Ascending aorta (tissue), 2 donors: ENCODE results near the gene GPC6. TPM values are rescaled to one million over a fixed set of nuclear protein-coding genes. Genes with fewer than 3 reads are reported as not detected.

ENCODE experiments used
- DNase-seq, 2 donors: peaks; one replicate each; pipeline ENCODE4 v3.0.0-alpha.2; 2019; ENCODE audit warnings: low spot score in 2 of 2
- H3K27ac ChIP-seq, 2 donors: fragments of 200-600 bp; sonication (generic); one replicate each; pipeline ENCODE4 v1.5.1; 2016 to 2017; ENCODE audit warnings: mild to moderate bottlenecking in 1 of 2
- H3K27me3 ChIP-seq: fragments of 200-600 bp; sonication (generic); one replicate; pipeline ENCODE4 v1.5.1; 2017
- H3K36me3 ChIP-seq, 2 donors: fragments of 200-600 bp; sonication (generic); one replicate each; pipeline ENCODE4 v1.5.1; 2016
- H3K4me1 ChIP-seq, 2 donors: fragments of 200-600 bp; sonication (generic); one replicate each; pipeline ENCODE4 v1.5.1; 2016 to 2017; ENCODE audit warnings: mild to moderate bottlenecking in 1 of 2
- H3K4me3 ChIP-seq, 2 donors: fragments of 200-600 bp; sonication (generic); one replicate each; pipeline ENCODE4 v1.5.1; 2016 to 2017; ENCODE audit warnings: mild to moderate bottlenecking in 1 of 2
- H3K9me3 ChIP-seq, 2 donors: fragments of 200-600 bp; sonication (generic); one replicate each; pipeline ENCODE4 v1.5.1; 2016
- intact Hi-C: fragments of 100-400 bp; cut with DNase I; formaldehyde crosslinking; loops from one replicate; pipeline ENCODE4 v1.15.1; 2023
- total RNA-seq: library from RNA; depleted of rRNA; stranded (reverse); fragments of >200 nt; gene quantifications from one replicate; pipeline ENCODE4 v1.1.0, GENCODE V29; 2016
- TF ChIP-seq, protein P1 (sequence below), 3 experiments: fragments of 200-600 bp in 2 of 3; fragments of 450-650 bp in 1 of 3; sonication (generic) in 2 of 3; IDR thresholded peaks; one replicate each; pipeline ENCODE4 v1.5.1; 2016 to 2019; ENCODE audit warnings: antibody characterized with exemption in 3 of 3, mild to moderate bottlenecking in 1 of 3, moderate library complexity in 1 of 3

GPC6 gene
- total RNA-seq, 1 donor from 2014 or later = 23.2 TPM

DNA sequence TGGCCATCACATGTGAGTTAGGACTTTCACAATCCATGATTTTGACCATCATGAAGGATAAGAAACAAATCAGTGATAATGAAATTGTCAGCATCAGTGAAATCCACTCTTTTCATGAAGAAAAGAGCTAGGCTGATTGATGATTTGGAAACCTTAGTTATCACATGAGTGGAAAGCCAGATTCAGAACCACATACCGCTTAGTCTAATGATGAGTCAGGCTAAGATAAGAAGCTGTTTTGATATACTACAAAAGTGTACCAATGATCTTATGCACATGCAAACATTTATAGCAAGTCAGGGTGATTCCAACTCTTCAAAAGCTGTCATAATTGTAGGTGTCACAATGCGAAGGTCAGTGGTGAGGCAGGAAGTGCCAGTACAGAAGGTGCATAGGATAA lies 519.3 kb downstream of the GPC6 start:
- Histone ChIP-seq H3K4me3 (no peak overlapping the region), H3K9me3 (no peaks in the 10 kb centered on the region), H3K27ac (no peak overlapping the region), H3K36me3 (no peaks in the 10 kb centered on the region), H3K4me1 (no peaks in the 10 kb centered on the region), H3K27me3 (no peaks in the 10 kb centered on the region)
- TF ChIP-seq, protein P1, sequence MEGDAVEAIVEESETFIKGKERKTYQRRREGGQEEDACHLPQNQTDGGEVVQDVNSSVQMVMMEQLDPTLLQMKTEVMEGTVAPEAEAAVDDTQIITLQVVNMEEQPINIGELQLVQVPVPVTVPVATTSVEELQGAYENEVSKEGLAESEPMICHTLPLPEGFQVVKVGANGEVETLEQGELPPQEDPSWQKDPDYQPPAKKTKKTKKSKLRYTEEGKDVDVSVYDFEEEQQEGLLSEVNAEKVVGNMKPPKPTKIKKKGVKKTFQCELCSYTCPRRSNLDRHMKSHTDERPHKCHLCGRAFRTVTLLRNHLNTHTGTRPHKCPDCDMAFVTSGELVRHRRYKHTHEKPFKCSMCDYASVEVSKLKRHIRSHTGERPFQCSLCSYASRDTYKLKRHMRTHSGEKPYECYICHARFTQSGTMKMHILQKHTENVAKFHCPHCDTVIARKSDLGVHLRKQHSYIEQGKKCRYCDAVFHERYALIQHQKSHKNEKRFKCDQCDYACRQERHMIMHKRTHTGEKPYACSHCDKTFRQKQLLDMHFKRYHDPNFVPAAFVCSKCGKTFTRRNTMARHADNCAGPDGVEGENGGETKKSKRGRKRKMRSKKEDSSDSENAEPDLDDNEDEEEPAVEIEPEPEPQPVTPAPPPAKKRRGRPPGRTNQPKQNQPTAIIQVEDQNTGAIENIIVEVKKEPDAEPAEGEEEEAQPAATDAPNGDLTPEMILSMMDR (IDR thresholded peaks at IDR 0.05) = no peak
- intact Hi-C loops = no loop called here
- DNase-seq = no peak

DNA sequence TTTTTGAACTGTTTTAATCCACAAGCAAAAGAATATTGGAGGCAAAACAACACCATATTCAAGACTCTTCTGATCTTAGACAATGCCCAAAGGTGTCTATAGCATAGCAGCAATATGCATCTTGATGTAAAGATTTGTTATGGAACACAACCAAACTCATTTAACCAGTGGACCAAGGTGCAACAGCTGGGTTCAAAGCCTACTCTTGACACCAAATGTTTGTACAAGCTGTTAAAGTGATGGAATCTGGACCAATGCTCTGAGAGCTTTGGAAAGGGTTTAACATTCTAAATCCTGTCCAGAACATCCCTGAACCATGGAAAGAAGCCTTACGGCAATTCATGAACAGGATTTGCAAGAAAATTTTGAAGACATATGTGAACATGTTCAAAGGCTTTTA lies 520.0 kb downstream of the GPC6 start:
- intact Hi-C loops = no loop called here

DNA sequence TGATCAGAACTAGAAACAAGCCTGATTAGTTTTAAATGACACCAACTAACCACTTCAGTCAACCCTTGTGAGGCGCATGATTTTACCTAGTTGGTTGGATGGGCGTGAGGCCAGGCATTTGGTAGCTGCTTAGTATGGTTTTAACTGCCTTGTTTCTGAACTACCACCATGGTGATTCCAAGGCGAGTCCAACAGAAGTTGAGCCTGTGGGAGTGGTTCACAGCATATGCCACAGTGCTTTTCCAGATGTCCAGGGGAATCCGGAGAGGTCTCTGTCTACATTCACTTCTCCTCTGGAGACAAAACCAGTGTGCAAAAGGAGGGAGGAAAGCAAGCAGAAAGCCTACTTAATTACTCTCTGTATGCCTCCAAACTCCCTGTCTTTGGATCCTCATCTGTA lies 524.1 kb downstream of the GPC6 start:
- Histone ChIP-seq H3K27me3 (no peaks in the 10 kb centered on the region), H3K4me3 (no peak overlapping the region), H3K36me3 (no peaks in the 10 kb centered on the region), H3K27ac (no peak overlapping the region), H3K4me1 (no peaks in the 10 kb centered on the region), H3K9me3 (no peaks in the 10 kb centered on the region)
- TF ChIP-seq, protein P1 (IDR thresholded peaks at IDR 0.05) = no peak
- no peak for DNase-seq
- intact Hi-C loops = no loop called here

More for the DNA sequence above, 520.0 kb downstream of the GPC6 start:
- Histone ChIP-seq H3K4me1 (no peaks in the 10 kb centered on the region), H3K36me3 (no peaks in the 10 kb centered on the region), H3K27me3 (no peaks in the 10 kb centered on the region), H3K27ac (no peak overlapping the region), H3K4me3 (no peak overlapping the region), H3K9me3 (no peaks in the 10 kb centered on the region)
- TF ChIP-seq, protein P1 (IDR thresholded peaks at IDR 0.05) = no peak
- DNase-seq = no peak

DNA sequence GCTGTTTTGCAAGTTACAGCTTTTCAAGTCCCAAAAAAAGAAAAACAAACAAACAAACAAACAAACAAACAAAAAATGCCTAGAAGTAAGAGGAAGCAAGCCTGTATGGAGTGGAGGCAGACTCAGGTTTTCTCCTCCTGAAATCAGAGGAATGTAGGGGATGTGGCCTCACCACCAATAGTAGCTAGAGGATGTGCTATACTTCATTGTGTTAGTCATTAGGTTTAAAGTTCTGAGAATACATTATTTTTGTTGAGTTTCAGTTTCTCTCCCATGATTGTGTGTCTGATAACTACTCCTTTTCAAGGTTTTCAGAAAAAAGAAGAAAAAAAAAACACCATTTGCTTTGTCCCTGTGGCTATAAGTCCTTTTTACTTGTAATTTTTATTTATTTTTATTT lies 524.5 kb downstream of the GPC6 start:
- Histone ChIP-seq H3K4me3 (no peak overlapping the region), H3K36me3 (no peaks in the 10 kb centered on the region), H3K27ac (no peak overlapping the region), H3K4me1 (no peaks in the 10 kb centered on the region), H3K27me3 (no peaks in the 10 kb centered on the region), H3K9me3 (no peaks in the 10 kb centered on the region)
- intact Hi-C loops = no loop called here
- no peak for DNase-seq
- TF ChIP-seq, protein P1 (IDR thresholded peaks at IDR 0.05) = no peak

DNA sequence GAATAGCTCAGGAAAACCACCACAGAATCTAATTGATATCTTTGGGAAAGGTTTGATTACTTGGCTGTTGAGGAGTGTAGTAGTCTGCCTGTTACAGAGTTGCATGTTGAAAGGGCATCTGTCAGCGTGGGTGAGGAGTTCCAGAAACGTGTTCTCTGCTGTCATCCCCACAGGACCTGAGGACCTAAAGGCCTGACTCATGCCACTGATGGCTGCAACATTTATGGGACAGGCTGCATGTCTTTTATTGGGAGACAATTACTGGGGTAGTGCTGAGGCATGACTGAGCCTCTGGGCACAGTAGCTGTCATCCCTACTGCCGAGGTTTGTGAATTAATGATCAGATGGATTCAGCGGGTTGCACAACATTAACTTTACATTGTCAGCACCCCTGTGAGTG lies 525.9 kb downstream of the GPC6 start:
- Histone ChIP-seq H3K9me3 (no peaks in the 10 kb centered on the region), H3K4me1 (no peaks in the 10 kb centered on the region), H3K27me3 (no peaks in the 10 kb centered on the region), H3K4me3 (no peak overlapping the region), H3K36me3 (no peaks in the 10 kb centered on the region), H3K27ac (no peak overlapping the region)
- TF ChIP-seq, protein P1 (IDR thresholded peaks at IDR 0.05) = no peak
- intact Hi-C loops = no loop called here
- no peak for DNase-seq

DNA sequence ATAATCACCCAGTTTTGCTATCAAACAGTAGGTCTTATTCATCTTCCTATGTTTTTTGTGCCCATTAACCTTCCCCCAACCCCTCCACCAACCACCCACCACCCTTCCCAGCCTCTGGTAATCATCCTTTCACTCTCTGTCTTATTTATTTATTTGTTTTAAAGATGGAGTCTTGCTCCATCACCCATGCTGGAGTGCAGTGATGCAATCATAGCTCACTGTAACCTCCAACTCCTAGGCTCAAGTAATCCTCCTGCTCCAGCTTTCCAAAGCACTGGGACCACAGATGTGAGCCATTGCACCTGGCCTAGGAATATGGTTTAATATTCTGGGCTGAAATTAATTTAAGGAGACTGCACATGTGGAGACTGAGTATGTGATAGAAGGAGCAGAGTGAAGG lies 527.0 kb downstream of the GPC6 start:
- Histone ChIP-seq H3K4me1 (no peaks in the 10 kb centered on the region), H3K9me3 (no peaks in the 10 kb centered on the region), H3K27ac (no peak overlapping the region), H3K27me3 (no peaks in the 10 kb centered on the region), H3K36me3 (no peaks in the 10 kb centered on the region), H3K4me3 (no peak overlapping the region)
- TF ChIP-seq, protein P1 (IDR thresholded peaks at IDR 0.05) = no peak
- DNase-seq = no peak
- intact Hi-C loops = no loop called here
